HepG2 (cell line): ENCODE measurements around the gene PIK3CB.

Experiments
- ATF4 ChIP-seq, 2 experiments: fragments of 450-650 bp in 1 of 2; sonication (generic) in 1 of 2; formaldehyde crosslinking; IDR thresholded peaks; 2 replicates each; pipeline versions ENCODE4 v1.5.0 to v1.8.0; 2020 to 2022; ENCODE audit warnings: mild to moderate bottlenecking in 1 of 2, missing genetic modification reagents in 1 of 2
- CTCF ChIP-seq: sonication (generic); formaldehyde crosslinking; IDR thresholded peaks from 2 replicates; pipeline ENCODE4 v1.5.0; 2020; ENCODE audit warnings: mild to moderate bottlenecking, missing genetic modification reagents, moderate library complexity
- FOXA1 ChIP-seq, 2 experiments: fragments of 450-650 bp in 1 of 2; sonication (generic) in 1 of 2; formaldehyde crosslinking in 1 of 2; IDR thresholded peaks; 2 replicates each; pipeline versions ENCODE4 v1.4.0 to v1.6.1; 2016 to 2020; ENCODE audit warnings: missing genetic modification reagents in 1 of 2
- HDAC2 ChIP-seq: sonication (generic); formaldehyde crosslinking; IDR thresholded peaks from 2 replicates; pipeline ENCODE4 v1.4.0; 2020; ENCODE audit warnings: missing genetic modification reagents
- NR3C1 ChIP-seq: sonication (generic); formaldehyde crosslinking; IDR thresholded peaks from 2 replicates; pipeline ENCODE4 v1.4.0; 2020; ENCODE audit warnings: missing genetic modification reagents
- PAXIP1 ChIP-seq: sonication (generic); formaldehyde crosslinking; conservative IDR thresholded peaks from 2 replicates; pipeline ENCODE4 v1.4.0; 2020; ENCODE audit warnings: mild to moderate bottlenecking, missing genetic modification reagents, moderate library complexity
- POLR2A ChIP-seq, 2 experiments: IDR thresholded peaks; 2 replicates each; pipeline ENCODE4 v1.6.1; 2011; ENCODE audit warnings: low read depth in 2 of 2, low read length in 2 of 2, mild to moderate bottlenecking in 1 of 2, moderate library complexity in 1 of 2; ENCODE audit not compliant: insufficient read depth in 1 of 2
- SETDB1 ChIP-seq: sonication (generic); formaldehyde crosslinking; IDR thresholded peaks from 2 replicates; pipeline ENCODE4 v1.5.1; 2020; ENCODE audit warnings: missing genetic modification reagents, mild to moderate bottlenecking, borderline replicate concordance
- ZBTB43 ChIP-seq: sonication (generic); formaldehyde crosslinking; conservative IDR thresholded peaks from 2 replicates; pipeline ENCODE4 v1.4.0; 2020; ENCODE audit warnings: missing genetic modification reagents
- ZNF772 ChIP-seq: sonication (generic); formaldehyde crosslinking; IDR thresholded peaks from 2 replicates; pipeline ENCODE4 v1.5.0; 2020; ENCODE audit warnings: mild to moderate bottlenecking, missing genetic modification reagents
- TF ChIP-seq, protein P1 (sequence below): sonication (generic); formaldehyde crosslinking; IDR thresholded peaks from 2 replicates; pipeline ENCODE4 v1.9.0; 2022; ENCODE audit warnings: low read depth, missing genetic modification reagents

DNA sequence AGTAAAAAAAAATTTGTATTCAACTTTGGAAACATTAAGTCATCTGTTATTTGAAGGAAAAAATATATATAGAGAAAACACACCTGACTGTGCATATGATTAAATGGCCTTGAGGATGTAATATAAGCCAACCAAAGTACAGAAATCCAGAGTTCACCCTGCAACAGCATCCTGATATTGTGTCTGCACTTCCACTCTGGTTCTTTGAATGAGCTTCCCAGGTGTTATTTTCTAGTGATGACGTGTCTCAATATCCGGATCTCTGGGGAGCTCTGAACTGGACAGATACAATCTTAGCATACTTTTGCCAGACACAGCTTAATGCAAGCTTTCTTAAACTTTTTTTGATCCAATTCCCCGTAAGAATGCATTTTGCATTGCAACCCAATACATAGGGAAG, 19.5 kb upstream of the PIK3CB start:
- TF ChIP-seq POLR2A (IDR thresholded peaks at IDR 0.05; ENCODE audit: insufficient read depth in 1 of 2, low read depth in 2 of 2, low read length in 2 of 2) (no peak), ATF4 (CRISPR knock-in tag; IDR thresholded peaks at IDR 0.05) (no peak), CTCF (CRISPR knock-in tag) (no peak), ZBTB43 (CRISPR knock-in tag) (no peak), PAXIP1 (peak; percentile 38), HDAC2 (CRISPR knock-in tag) (no peak), SETDB1 (CRISPR knock-in tag) (no peak), NR3C1 (no peak), FOXA1 (IDR thresholded peaks at IDR 0.05) (no peak), FOXA1 (CRISPR knock-in tag; IDR thresholded peaks at IDR 0.05) (no peak), ZNF772 (no peak)
- TF ChIP-seq, protein P1, sequence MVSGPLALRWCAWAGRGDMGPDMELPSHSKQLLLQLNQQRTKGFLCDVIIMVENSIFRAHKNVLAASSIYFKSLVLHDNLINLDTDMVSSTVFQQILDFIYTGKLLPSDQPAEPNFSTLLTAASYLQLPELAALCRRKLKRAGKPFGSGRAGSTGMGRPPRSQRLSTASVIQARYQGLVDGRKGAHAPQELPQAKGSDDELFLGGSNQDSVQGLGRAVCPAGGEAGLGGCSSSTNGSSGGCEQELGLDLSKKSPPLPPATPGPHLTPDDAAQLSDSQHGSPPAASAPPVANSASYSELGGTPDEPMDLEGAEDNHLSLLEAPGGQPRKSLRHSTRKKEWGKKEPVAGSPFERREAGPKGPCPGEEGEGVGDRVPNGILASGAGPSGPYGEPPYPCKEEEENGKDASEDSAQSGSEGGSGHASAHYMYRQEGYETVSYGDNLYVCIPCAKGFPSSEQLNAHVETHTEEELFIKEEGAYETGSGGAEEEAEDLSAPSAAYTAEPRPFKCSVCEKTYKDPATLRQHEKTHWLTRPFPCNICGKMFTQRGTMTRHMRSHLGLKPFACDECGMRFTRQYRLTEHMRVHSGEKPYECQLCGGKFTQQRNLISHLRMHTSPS (CRISPR knock-in tag) = no peak
